ENCODE results near the gene VPS18.

VPS18 gene

GRCh38 chr15:40900256-40901052 lies 6.2 kb downstream of the VPS18 start:
- DNase-seq (ENCODE audit: low read depth, low spot score): no peak

- DNase-seq (ENCODE audit: low read depth, low spot score): no peak
Observed at GRCh38 chr15:40901053-40901443, 6.8 kb downstream of the VPS18 start.

DNA sequence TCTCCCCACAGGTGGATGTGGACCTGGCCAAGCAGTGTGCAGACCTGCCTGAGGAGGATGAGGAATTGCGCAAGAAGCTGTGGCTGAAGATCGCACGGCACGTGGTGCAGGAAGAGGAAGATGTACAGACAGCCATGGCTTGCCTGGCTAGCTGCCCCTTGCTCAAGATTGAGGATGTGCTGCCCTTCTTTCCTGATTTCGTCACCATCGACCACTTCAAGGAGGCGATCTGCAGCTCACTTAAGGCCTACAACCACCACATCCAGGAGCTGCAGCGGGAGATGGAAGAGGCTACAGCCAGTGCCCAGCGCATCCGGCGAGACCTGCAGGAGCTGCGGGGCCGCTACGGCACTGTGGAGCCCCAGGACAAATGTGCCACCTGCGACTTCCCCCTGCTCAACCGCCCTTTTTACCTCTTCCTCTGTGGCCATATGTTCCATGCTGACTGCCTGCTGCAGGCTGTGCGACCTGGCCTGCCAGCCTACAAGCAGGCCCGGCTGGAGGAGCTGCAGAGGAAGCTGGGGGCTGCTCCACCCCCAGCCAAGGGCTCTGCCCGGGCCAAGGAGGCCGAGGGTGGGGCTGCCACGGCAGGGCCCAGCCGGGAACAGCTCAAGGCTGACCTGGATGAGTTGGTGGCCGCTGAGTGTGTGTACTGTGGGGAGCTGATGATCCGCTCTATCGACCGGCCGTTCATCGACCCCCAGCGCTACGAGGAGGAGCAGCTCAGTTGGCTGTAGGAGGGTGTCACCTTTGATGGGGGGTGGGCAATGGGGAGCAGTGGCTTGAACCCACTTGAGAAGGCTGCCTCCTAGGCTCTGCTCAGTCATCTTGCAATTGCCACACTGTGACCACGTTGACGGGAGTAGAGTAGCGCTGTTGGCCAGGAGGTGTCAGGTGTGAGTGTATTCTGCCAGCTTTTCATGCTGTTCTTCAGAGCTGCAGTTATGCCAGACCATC lies 8.6 kb downstream of the VPS18 start:
- no peak for DNase-seq (ENCODE audit: low read depth, low spot score)

- DNase-seq (ENCODE audit: low read depth, low spot score): no peak
Observed at GRCh38 chr15:40904552-40905201, 10.4 kb downstream of the VPS18 start.

DNA sequence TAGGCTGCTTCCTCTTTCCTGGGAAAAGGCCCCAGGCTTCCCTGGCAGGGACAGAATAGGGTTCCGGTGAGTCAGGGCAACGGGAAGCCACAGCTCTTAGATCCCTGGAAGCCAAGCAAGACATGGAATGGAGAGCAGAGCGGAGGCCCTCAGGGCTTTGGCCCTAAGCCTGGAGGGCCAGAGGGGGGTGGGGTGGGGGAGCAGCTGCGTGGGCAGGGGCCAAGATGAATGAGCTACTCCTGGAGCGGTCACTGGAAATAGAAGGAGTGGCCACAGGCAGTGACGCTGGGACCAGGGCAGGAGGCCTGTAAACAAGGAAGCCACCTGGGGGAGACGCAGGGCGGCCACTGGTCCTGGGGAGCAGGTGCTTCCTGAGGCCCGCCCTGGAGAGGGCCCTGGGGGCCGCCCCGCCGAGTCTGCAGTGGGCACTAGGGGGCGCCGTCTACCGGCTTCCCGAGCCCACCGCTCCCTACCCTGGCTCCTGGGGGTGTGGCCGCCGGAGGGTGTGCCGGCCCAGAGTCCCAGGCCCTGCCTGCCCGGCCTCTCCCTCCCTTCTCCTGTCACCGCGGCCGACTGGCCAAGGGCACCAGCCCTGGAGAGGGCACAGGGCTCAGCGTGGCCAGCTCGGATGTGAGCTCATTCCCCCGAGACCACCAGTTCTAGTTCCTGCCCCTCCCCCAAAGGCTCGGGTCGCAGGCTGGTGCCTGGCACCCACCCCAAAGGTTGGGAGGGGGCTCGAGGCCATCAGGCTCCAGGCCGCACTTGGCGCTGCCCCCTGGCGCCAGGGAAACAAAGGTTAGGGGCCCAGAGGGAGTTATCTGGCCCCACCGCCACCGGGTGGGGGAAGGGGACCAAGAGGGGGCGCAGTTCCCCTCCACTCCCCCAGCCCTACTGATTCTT lies 12.1 kb downstream of the VPS18 start:
- DNase-seq (ENCODE audit: low read depth, low spot score): no peak

DNA sequence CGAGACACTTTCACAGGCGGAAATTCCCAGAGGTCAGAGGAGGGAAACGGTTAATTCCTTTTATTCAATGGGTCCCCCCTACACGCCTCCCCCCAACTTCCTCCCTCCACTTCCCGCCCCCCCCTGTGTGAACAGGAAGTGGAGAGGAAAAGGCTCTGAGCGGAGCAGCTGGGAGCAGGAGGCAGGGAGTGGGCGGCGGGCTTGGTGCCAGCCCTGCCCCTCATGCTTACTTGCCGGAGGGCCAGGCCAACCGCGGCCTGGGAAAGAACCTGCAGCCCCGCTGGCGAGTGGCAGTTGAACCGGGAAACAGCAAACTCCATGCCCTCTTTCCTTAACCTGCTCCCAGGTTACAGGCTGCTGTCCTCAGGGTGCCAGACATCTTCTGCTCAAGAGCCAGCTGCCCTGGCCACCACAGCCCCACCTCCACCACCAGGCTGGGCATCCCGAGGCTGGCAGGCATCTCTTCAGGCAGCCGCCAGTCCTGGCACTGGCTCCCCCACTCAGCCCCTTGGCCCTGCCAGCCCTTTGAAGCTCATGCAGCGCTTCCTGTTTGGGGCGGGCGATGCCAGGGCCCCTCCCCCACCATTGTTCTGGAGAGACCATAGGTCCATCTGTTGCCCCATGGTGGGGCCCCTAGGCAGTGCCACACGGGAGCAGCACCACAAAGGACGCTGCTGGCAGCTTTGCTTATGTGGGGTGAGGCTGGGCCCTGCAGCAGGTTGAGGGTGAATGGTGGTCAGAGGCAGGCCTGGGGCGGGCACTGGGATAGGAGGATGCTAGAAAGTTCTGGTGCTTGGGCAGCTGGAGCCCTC lies 12.9 kb downstream of the VPS18 start:
- DNase-seq (ENCODE audit: low read depth, low spot score): no peak

- DNase-seq (ENCODE audit: low read depth, low spot score): no peak
Observed at GRCh38 chr15:40908095-40908494, 13.8 kb downstream of the VPS18 start.

DNA sequence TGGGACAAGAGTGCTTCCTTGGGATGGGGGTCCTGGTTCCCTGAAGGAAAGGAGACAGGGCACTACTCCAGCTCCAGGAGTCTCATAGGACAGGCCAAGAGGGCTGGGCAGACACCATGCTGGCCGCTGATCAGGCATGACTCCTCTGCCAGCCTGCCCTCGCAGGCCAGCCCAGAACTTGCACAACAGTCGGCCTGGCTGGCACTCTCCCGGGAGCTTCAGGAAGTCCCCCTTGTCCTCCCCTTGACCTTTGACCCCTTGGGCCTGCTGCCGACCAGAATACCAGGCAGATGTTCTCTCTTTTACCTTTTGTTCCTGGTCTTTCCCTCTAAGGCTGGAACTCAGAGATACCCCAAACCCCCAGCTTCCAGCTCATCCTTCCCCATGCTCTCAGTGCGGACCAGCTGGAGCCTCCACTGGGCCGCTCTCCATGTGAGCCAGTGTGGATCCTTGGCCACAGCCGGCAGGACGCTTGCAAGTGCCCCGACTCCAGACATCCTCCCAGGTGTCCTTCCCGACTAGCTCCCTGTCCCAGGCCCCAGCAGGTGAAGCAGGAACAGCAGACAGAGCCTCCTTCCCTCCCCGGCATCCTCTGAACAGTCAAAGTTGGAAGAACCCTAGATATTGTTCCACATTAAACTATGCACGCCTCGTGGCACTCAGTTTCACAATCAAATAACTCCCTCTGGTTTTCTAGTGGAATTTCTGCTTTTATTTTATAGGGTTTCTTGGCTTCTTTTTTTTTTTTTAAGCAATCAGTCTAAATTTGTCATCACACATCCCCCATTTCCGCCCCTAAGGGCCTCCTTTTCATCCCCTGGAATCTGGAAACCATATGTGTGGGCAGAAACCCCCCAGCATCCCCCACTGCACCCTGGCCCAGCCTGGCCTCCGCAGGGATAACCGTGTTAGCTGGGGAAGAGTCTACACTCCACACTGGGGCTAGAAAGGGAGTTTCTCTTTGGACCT lies 15.7 kb downstream of the VPS18 start:
- no peak for DNase-seq (ENCODE audit: low read depth, low spot score)

DNA sequence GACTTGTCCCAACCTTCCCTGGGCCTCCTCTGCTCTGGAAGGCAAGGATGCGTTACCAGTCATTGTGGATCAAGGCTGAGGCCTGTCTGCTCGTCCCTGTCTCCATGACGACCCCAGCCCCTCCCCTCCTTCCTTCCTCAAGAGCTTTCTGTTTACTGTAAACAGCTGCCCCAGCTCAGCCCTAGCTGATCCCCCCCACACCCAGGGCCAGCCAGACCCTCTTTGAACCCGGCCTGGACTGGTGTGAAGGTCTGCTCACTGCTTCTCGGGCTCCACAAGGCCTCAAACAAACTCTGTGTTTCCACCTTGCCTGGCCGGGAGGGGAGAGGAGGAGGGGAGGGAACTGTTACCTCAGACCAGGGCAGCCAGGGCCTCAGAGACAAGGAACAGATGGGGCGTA lies 16.9 kb downstream of the VPS18 start:
- no peak for DNase-seq (ENCODE audit: low read depth, low spot score)

- DNase-seq (ENCODE audit: low read depth, low spot score): no peak
Observed at GRCh38 chr15:40911693-40912092, 17.4 kb downstream of the VPS18 start.

- no peak for DNase-seq (ENCODE audit: low read depth, low spot score)
Observed at GRCh38 chr15:40912478-40912877, 18.2 kb downstream of the VPS18 start.

DNA sequence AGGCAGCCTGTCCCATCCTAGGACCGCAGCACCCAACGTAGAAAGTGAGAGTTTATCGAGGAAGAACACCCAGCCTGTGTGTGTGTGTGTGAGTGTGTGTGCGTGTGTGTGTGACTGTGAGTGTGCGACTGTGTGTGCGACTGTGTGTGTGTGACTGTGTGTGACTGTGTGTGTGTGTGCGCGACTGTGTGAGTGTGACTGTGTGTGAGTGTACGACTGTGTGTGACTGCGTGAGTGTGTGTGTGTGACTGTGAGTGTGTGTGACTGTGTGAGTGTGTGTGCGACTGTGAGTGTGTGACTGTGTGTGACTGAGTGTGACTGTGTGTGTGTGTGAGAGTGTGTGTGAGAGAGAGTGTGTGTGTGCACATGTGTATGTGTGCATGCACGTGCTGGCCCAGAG lies 19.8 kb downstream of the VPS18 start:
- DNase-seq (ENCODE audit: low read depth, low spot score): no peak

DNA sequence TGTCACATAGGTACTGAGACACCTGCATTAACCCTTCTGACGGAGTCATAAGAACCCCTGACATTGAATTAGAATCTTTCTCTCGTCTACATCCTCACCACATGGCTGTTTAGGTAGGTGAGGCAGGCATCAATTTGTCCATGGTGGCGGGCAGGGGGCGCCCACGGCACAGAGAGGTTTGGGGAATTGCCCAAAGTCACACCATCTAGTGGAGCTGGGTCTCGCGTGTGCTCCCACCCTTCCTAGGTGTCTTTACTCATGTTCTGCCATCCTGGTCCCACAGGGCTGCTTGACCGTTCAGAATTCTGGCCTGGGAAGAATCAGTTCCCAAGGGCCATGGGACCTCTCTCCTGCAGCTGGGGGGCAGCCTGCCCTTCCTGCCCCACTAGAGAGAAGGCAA lies 20.2 kb downstream of the VPS18 start:
- no peak for DNase-seq (ENCODE audit: low read depth, low spot score)

DNA sequence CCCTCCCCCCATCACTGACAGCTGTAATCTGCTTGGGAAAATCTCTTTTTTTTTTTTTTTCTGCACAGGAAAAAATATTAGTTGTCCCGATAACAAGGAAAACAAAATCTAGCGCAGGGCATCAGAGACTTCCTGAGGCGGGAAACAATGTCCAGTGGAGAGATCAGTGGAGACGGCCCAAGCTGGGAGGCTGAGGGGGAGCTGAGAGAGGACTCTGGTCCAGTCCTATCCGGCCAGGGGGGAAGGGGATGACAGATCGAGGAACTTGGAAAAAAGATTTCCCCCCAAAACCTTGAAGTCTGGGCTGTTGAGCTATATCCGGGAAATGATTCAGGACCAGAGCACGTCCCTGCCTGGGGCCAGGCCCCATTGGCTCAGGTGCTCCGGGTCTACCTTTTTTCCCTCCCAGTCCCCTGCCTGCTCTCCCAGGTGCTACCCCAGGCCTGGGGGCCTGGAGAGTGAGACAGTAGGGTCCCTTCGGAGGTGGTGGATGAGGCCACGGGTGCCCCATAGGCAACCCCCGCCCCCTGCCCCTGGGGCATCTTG lies 20.9 kb downstream of the VPS18 start:
- DNase-seq (ENCODE audit: low read depth, low spot score): no peak

- DNase-seq (ENCODE audit: low read depth, low spot score): no peak
Observed at GRCh38 chr15:40915679-40916078, 21.4 kb downstream of the VPS18 start.

DNA sequence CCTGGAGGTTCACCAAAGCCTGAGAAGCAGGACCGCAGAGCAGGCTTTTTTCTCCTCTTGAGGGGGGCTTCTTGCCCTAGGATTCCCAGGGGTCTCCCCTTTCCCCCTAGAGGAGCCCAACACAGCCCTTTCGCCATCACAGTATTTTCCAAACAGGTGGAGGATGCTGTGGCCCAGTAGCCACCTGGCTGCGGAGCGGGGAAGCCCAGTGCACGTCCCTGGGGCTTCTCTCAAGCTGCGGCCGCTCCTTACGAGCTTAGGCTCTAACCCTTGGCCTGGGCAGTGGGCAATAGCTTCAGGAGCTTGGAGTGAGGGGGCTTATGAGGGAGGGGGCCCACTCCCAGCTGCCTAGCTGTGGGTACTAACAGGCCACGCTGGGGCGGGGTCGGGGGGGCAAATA lies 23.3 kb downstream of the VPS18 start:
- no peak for DNase-seq (ENCODE audit: low read depth, low spot score)

- no peak for DNase-seq (ENCODE audit: low read depth, low spot score)
Observed at GRCh38 chr15:40918146-40918798, 24.0 kb downstream of the VPS18 start.

DNA sequence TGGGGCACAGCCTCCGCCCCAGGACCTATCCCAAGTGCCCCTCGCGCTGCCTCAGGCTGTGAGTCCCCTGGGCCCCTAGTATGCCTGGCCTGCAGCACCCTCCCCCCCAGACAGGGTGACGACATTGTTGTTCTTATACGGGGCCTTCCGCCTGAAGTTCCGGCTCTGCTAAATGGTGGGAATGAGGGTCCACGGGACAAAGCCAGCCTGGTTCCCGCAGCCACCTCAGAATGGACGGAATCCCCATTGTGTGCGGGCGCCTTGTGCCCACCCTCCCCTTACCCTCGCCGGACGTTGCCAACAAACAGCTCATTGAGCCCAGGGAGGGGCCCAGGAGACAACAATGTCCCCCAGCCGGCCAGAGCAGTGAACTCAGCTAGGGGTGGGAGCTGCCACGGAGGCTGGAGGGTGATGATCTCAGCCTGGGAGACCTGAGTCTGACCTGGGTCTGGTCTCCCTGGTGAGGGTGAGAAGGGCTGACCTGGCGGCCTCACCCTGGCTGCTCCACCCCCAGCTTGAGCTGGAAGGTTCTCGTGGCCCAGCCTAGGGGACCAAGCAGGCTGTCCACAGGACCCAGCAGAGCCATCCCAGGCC lies 24.6 kb downstream of the VPS18 start:
- DNase-seq (ENCODE audit: low read depth, low spot score): no peak

Data from iPS DF 19.7 (cell line).